PC-3 (cell line): Measurements from ENCODE around the gene GMPR. TPM values are rescaled to one million over a fixed set of nuclear protein-coding genes. Genes with fewer than 3 reads are reported as not detected.
"Not testable (repeated sequence)": the region's sequence is repeated elsewhere in the genome, so short reads cannot be mapped to it uniquely, and the experiment has no call there.

Experiments
- ATAC-seq: fragments of 200-7000 bp; cut with Tn5 transposase; 2 replicates; pipeline ENCODE4 v1.9.1; 2020; ENCODE audit warnings: mild to moderate bottlenecking, moderate library complexity
- BruUV-seq: library from RNA; stranded (reverse); fragments of 400-500 nt; replicated peaks from 2 replicates; lab custom pipeline; 2021; lab: Mats Ljungman, UMichigan
- CTCF ChIA-PET: fragments of 300-600 bp; sonication (Branson Sonifier 250); formaldehyde crosslinking; loops from one replicate; lab custom pipeline; 2022; ENCODE audit warnings: antibody characterized with exemption; lab: Charles Lee
- POLR2A ChIA-PET: fragments of 300-600 bp; sonication (Branson Sonifier 250); formaldehyde crosslinking; loops from one replicate; lab custom pipeline; 2022; ENCODE audit warnings: antibody characterized with exemption; ENCODE audit not compliant: unreplicated experiment; lab: Charles Lee
- DNase-seq: peaks from one replicate; pipeline ENCODE4 v3.0.0-alpha.2; 2015
- H2AFZ ChIP-seq: fragments of 300-600 bp; sonication (generic); 2 replicates; pipeline ENCODE4 v1.6.0; 2016; ENCODE audit warnings: antibody characterized with exemption, low read length
- H3F3A ChIP-seq: fragments of 300-600 bp; sonication (generic); one replicate; pipeline ENCODE4 v1.6.0; 2017; ENCODE audit warnings: antibody characterized with exemption, low read length, control low read depth, mild to moderate bottlenecking; ENCODE audit not compliant: unreplicated experiment
- H3K27ac ChIP-seq: fragments of 300-600 bp; sonication (generic); 2 replicates; pipeline ENCODE4 v1.5.1; 2016; ENCODE audit warnings: mild to moderate bottlenecking, low read length
- H3K27me3 ChIP-seq: fragments of 300-600 bp; sonication (generic); 2 replicates; pipeline ENCODE4 v1.6.1; 2016; ENCODE audit warnings: low read length, mixed read lengths
- H3K36me3 ChIP-seq: fragments of 300-600 bp; sonication (generic); 2 replicates; pipeline ENCODE4 v1.6.1; 2016; ENCODE audit warnings: low read depth, mixed run types, low read length, mixed read lengths
- H3K4me1 ChIP-seq: fragments of 300-600 bp; sonication (generic); 2 replicates; pipeline ENCODE4 v1.5.1; 2016; ENCODE audit warnings: low read length; ENCODE audit not compliant: insufficient read depth
- H3K4me2 ChIP-seq: fragments of 300-600 bp; sonication (generic); 2 replicates; pipeline ENCODE4 v1.6.0; 2016; ENCODE audit warnings: low read length
- H3K4me3 ChIP-seq: fragments of 300-600 bp; sonication (generic); 2 replicates; pipeline ENCODE4 v1.5.1; 2016; ENCODE audit warnings: mild to moderate bottlenecking, low read length, mixed read lengths
- H3K79me2 ChIP-seq: fragments of 300-600 bp; sonication (generic); 2 replicates; pipeline ENCODE4 v1.6.1; 2017; ENCODE audit warnings: low read length, mixed read lengths
- H3K9ac ChIP-seq: fragments of 300-600 bp; sonication (generic); 2 replicates; pipeline ENCODE4 v1.6.0; 2016; ENCODE audit warnings: mild to moderate bottlenecking, low read length
- H3K9me2 ChIP-seq: fragments of 300-600 bp; sonication (generic); replicated peaks from 2 replicates; pipeline ENCODE4 v1.6.1; 2016; ENCODE audit warnings: mixed run types, low read length, mixed read lengths
- H3K9me3 ChIP-seq: fragments of 300-600 bp; sonication (generic); 2 replicates; pipeline ENCODE4 v1.6.1; 2016; ENCODE audit warnings: low read length, mixed read lengths
- H4K20me1 ChIP-seq: fragments of 300-600 bp; sonication (generic); 2 replicates; pipeline ENCODE4 v1.6.1; 2016; ENCODE audit warnings: low read length, mixed read lengths
- EZH2 ChIP-seq: fragments of 300-600 bp; sonication (generic); IDR thresholded peaks from one replicate; pipeline ENCODE4 v1.6.1; 2017; ENCODE audit warnings: antibody characterized with exemption, mild to moderate bottlenecking, low read length; ENCODE audit not compliant: unreplicated experiment
- EZH2phosphoT487 ChIP-seq: fragments of 300-600 bp; sonication (generic); IDR thresholded peaks from 2 replicates; pipeline ENCODE4 v1.6.1; 2018; ENCODE audit warnings: mild to moderate bottlenecking, antibody characterized with exemption, low read length, borderline replicate concordance
- intact Hi-C: fragments of 100-400 bp; cut with micrococcal nuclease; formaldehyde crosslinking; loops from 2 replicates; pipeline ENCODE4 v1.9.0; 2023
- total RNA-seq: library from RNA; depleted of rRNA; stranded (reverse); fragments of >200 nt; gene quantifications from 2 replicates; pipeline ENCODE4 v1.2.3, GENCODE V29; 2014
- TF ChIP-seq, protein P1 (sequence below): fragments of 300-600 bp; sonication (generic); conservative IDR thresholded peaks from 2 replicates; pipeline ENCODE4 v1.5.1; 2017; ENCODE audit warnings: antibody characterized with exemption, low read depth, mild to moderate bottlenecking, low read length

GMPR gene
- total RNA-seq, 1 experiment from 2014 or later = 5.8 TPM

DNA sequence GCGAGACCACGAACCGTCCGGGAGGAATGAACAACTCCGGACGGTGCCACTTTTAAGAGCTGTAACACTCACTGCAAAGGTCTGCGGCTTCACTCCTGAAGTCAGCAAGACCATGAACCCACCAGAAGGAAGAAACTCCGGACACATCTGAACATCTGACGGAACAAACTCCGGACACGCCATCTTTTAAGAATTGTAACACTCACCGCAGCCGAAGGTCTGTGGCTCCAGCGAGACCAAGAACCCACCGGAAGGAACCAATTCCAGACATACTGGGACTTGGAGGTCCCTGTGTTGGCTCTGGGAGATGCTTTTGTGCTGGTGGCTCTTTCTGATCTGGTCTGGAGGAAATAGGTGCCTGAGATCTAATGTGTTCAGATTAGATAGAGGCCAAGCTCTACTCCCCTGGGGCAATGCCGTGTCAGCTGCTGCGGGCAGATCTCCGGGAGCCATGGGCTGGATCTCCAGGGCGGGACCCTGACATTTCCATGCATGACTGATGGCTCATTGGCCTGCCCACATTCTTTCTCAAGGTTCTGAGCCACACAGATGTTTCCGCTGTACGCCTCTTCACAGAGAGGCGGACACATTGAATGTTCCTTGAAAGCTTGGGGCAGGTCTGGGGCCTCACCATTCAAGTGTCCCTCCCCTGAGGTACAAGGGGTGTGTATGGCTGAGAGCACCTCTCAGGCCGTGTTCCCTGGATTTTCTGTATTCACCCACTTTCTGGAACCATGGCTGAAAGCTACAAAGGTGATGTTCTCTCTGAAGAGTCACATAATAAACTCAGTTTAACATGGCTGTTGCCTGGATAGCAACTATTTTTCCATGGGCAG, 29.3 kb downstream of the GMPR start:
- Histone ChIP-seq H3K4me1 (no peaks in the 10 kb centered on the region), H3K9me2 (no peaks in the 10 kb centered on the region), H3K9me3 (no peaks in the 10 kb centered on the region), H3K9ac (no peak overlapping the region), H2AFZ (no peak overlapping the region), H3K4me3 (no peak overlapping the region), H3K36me3 (no peaks in the 10 kb centered on the region), H3K4me2 (no peak overlapping the region), H4K20me1 (no peaks in the 10 kb centered on the region), H3K79me2 (no peaks in the 10 kb centered on the region), H3K27me3 (no peaks in the 10 kb centered on the region), H3K27ac (no peak overlapping the region), H3F3A (no peaks in the 10 kb centered on the region)
- BruUV-seq = no TSS peak
- ChIA-PET POLR2A (no interaction called here), CTCF (no interaction called here)
- intact Hi-C loops = no loop called here
- ATAC-seq (no peak), DNase-seq (no peak)
- TF ChIP-seq, protein P1, sequence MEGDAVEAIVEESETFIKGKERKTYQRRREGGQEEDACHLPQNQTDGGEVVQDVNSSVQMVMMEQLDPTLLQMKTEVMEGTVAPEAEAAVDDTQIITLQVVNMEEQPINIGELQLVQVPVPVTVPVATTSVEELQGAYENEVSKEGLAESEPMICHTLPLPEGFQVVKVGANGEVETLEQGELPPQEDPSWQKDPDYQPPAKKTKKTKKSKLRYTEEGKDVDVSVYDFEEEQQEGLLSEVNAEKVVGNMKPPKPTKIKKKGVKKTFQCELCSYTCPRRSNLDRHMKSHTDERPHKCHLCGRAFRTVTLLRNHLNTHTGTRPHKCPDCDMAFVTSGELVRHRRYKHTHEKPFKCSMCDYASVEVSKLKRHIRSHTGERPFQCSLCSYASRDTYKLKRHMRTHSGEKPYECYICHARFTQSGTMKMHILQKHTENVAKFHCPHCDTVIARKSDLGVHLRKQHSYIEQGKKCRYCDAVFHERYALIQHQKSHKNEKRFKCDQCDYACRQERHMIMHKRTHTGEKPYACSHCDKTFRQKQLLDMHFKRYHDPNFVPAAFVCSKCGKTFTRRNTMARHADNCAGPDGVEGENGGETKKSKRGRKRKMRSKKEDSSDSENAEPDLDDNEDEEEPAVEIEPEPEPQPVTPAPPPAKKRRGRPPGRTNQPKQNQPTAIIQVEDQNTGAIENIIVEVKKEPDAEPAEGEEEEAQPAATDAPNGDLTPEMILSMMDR = no peak
- TF ChIP-seq EZH2 (no peak), EZH2phosphoT487 (no peak)

DNA sequence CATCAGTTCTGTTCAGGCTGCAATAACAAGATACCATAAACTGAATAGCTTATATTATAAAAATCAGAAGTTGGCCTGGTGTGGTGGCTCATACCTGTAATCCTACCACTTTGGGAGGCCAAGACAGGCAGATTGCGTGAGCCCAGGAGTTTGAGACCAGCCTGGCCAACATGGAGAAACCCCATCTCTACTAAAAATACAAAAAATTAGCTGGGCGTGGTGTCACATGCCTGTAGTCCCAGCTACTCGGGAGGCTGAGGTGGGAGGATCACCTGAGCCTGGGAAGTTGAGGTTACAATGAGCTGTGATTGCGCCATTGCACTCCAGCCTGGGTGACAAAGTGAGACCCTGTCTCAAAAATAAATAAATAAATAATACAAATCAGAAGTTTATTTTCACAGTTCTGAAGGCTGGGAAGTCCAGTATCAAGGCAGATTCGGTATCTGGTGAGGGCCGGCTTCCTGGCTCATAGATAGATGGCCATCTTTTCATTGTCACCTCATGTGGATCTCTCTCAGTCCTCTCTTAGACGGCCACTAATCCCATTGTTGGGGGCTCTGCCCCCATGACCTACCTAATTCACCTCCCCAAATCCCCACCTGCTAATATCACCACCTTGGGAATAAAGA, 31.2 kb downstream of the GMPR start:
- ATAC-seq, H3K27ac ChIP-seq, POLR2A ChIA-PET, H3K9me3 ChIP-seq, H3K4me3 ChIP-seq, H4K20me1 ChIP-seq, H3K9me2 ChIP-seq, H3K79me2 ChIP-seq, BruUV-seq, H2AFZ ChIP-seq, H3K27me3 ChIP-seq, H3K36me3 ChIP-seq, H3K9ac ChIP-seq, H3K4me1 ChIP-seq, CTCF ChIA-PET, H3K4me2 ChIP-seq, DNase-seq, H3F3A ChIP-seq: not testable (repeated sequence)
- intact Hi-C loops = loop anchor here (10.0 kb wide), 2 partner anchors 45 to 135 kb away; no protein-coding TSS in a partner anchor

DNA sequence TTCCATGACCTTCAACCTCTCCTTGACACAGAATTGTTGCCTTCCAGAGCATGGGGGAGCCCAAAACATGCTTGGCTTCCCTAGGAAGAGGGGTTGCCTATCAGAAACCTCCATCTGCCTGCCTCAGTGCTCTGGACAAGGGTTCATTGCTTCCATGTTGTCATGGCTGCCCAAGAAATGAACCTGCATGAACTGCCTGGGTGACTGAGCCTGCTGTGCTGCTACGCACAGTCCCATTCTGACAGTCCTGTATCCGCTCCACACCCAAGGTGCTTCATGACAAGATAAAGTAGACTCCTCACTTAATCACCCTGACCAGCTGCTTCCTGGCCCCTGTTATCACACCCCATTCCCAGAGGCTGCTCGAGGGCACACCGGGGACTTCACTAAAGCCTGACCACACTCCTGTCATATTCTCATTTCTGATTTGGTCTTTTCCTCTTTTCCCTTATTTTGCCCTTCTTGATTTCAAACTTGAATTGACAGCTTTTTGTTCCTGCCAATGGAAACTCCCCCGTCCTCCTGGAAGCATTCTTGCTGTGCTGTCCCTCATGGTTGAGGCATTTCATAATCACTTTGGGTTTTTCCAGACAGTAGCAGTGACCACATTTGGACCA, 31.9 kb downstream of the GMPR start:
- no peak overlapping the region for H3K4me2 ChIP-seq
- no peak for ATAC-seq

More for the DNA sequence above, 31.9 kb downstream of the GMPR start:
- Histone ChIP-seq H3K9me2 (no peaks in the 10 kb centered on the region), H3K36me3 (no peaks in the 10 kb centered on the region), H3K4me1 (peaks cover 4% of the 10 kb centered on the region; the same call in 1 of the 2 replicates), H2AFZ (no peak overlapping the region), H3K27me3 (no peaks in the 10 kb centered on the region), H3F3A (no peaks in the 10 kb centered on the region), H3K9me3 (no peaks in the 10 kb centered on the region), H3K9ac (no peak overlapping the region), H4K20me1 (no peaks in the 10 kb centered on the region), H3K79me2 (no peaks in the 10 kb centered on the region), H3K27ac (no peak overlapping the region), H3K4me3 (no peak overlapping the region)
- CTCF ChIA-PET = no interaction called here
- no peak for DNase-seq
- no peak for TF ChIP-seq EZH2phosphoT487
- TF ChIP-seq, protein P1 = no peak
- TF ChIP-seq EZH2 = no peak
- no TSS peak for BruUV-seq
- intact Hi-C loops = loop anchor here (10.0 kb wide), 2 partner anchors 45 to 135 kb away; no protein-coding TSS in a partner anchor
- POLR2A ChIA-PET = interaction anchor here (0.6 kb wide), 1 partner anchor 133 kb away, joined by 3 read pairs; no protein-coding TSS in a partner anchor
